HepG2 (cell line): Measurements from ENCODE around the gene ARL2. TPM values are rescaled to one million over a fixed set of nuclear protein-coding genes. Genes with fewer than 3 reads are reported as not detected.

ENCODE experiments used
- ATAC-seq: fragments of 200-7000 bp; cut with Tn5 transposase; 3 replicates; pipeline ENCODE4 v1.9.1; 2020; ENCODE audit warnings: mild to moderate bottlenecking, moderate library complexity
- BruUV-seq: library from RNA; stranded (reverse); fragments of 400-500 nt; replicated peaks from 2 replicates; lab custom pipeline; 2021; lab: Mats Ljungman, UMichigan
- CTCF ChIA-PET: fragments of 300-600 bp; formaldehyde crosslinking; extraction: SDS; loops from one replicate; lab custom pipeline; 2021; ENCODE audit warnings: low total read pairs, inconsistent platforms, low intra/inter-chr PET ratio; lab: Yijun Ruan, JAX
- POLR2A ChIA-PET: fragments of 350-600 bp; sonication (Branson Sonifier 250); formaldehyde crosslinking; loops from one replicate; lab custom pipeline; 2020; ENCODE audit warnings: antibody characterized with exemption, inconsistent platforms; lab: Yijun Ruan, JAX
- DNase-seq: peaks from one replicate; pipeline ENCODE4 v3.0.0-alpha.2; 2015; ENCODE audit warnings: low spot score
- FAIRE-seq: peaks from 3 replicates; lab custom pipeline; 2011; peaks lifted over from hg19 to GRCh38; lab: Jason Lieb, UNC
- H2AFZ ChIP-seq: one replicate; pipeline ENCODE4 v1.6.1; 2011; ENCODE audit warnings: low read length, inconsistent platforms
- H3K27ac ChIP-seq: fragments of 300-600 bp; 3 replicates; pipeline ENCODE4 v1.8.0; 2011; ENCODE audit warnings: mixed run types, mild to moderate bottlenecking, mixed read lengths, low read length, inconsistent platforms; ENCODE audit not compliant: insufficient read depth; ENCODE audit errors: extremely low read length
- H3K27me3 ChIP-seq, 2 experiments: fragments of 200-600 bp in 1 of 2; 2 replicates in 1 of 2; 3 replicates in 1 of 2; pipeline versions ENCODE4 v1.6.0 to v1.8.0; 2011; ENCODE audit warnings: low read length in 2 of 2, mild to moderate bottlenecking in 2 of 2, moderate library complexity in 2 of 2, inconsistent platforms in 1 of 2; ENCODE audit not compliant: insufficient read depth in 2 of 2, control insufficient read depth in 1 of 2
- H3K36me3 ChIP-seq, 2 experiments: fragments of 200-600 bp in 1 of 2; replicated peaks in 1 of 2; 2 replicates in 1 of 2; 3 replicates in 1 of 2; pipeline versions ENCODE4 v1.5.1 to v1.8.0; 2011; ENCODE audit warnings: low read length in 2 of 2, inconsistent platforms in 1 of 2; ENCODE audit not compliant: insufficient read depth in 2 of 2, control insufficient read depth in 1 of 2
- H3K4me1 ChIP-seq: 2 replicates; pipeline ENCODE4 v1.5.1; 2012; ENCODE audit warnings: low read length, inconsistent platforms; ENCODE audit not compliant: insufficient read depth
- H3K4me2 ChIP-seq: 2 replicates; pipeline ENCODE4 v1.6.0; 2011; ENCODE audit warnings: low read depth, low read length, inconsistent platforms
- H3K4me3 ChIP-seq, 3 experiments: fragments of 200-600 bp in 1 of 3; sonication (generic), shearing (Covaris generic) in 1 of 3; replicated peaks in 1 of 3; 2 replicates each; pipeline ENCODE4 v1.5.1; 2011 to 2016; ENCODE audit warnings: low read length in 3 of 3, inconsistent platforms in 2 of 3, low read depth in 2 of 3, mild to moderate bottlenecking in 2 of 3, control low read depth in 1 of 3, mixed read lengths in 1 of 3; ENCODE audit not compliant: insufficient read depth in 1 of 3
- H3K79me2 ChIP-seq: one replicate; pipeline ENCODE4 v1.6.1; 2011; ENCODE audit warnings: low read length, inconsistent platforms; ENCODE audit not compliant: insufficient read depth
- H3K9ac ChIP-seq: 2 replicates; pipeline ENCODE4 v1.6.0; 2011; ENCODE audit warnings: mild to moderate bottlenecking, low read depth, low read length, inconsistent platforms; ENCODE audit not compliant: insufficient read depth
- H3K9me3 ChIP-seq: 2 replicates; pipeline ENCODE4 v1.5.1; 2012; ENCODE audit warnings: mild to moderate bottlenecking, low read length
- H4K20me1 ChIP-seq: 2 replicates; pipeline ENCODE4 v1.6.0; 2011; ENCODE audit warnings: inconsistent platforms, mild to moderate bottlenecking, low read length, moderate library complexity; ENCODE audit not compliant: insufficient read depth
- AHDC1 ChIP-seq: sonication (generic); formaldehyde crosslinking; IDR thresholded peaks from 2 replicates; pipeline ENCODE4 v1.5.1; 2020; ENCODE audit warnings: mild to moderate bottlenecking, missing genetic modification reagents, borderline replicate concordance
- BCL6 ChIP-seq: IDR thresholded peaks from 2 replicates; pipeline ENCODE4 v1.6.1; 2016; ENCODE audit warnings: missing genetic modification reagents, missing compliant biosample characterization
- CBX2 ChIP-seq, 2 experiments: fragments of 200-600 bp in 1 of 2; sonication (generic); formaldehyde crosslinking in 1 of 2; IDR thresholded peaks; 2 replicates each; pipeline versions ENCODE4 v1.7.0 to v1.8.1; 2018 to 2022; ENCODE audit warnings: low read depth in 2 of 2, low read length in 1 of 2, mild to moderate bottlenecking in 1 of 2, missing genetic modification reagents in 1 of 2
- CENPX ChIP-seq: sonication (generic); formaldehyde crosslinking; IDR thresholded peaks from 2 replicates; pipeline ENCODE4 v1.9.0; 2021; ENCODE audit warnings: mild to moderate bottlenecking, missing genetic modification reagents, moderate library complexity
- ELF3 ChIP-seq: IDR thresholded peaks from 2 replicates; pipeline ENCODE4 v1.6.1; 2016; ENCODE audit warnings: missing genetic modification reagents, missing compliant biosample characterization
- FOXP4 ChIP-seq: sonication (generic); formaldehyde crosslinking; IDR thresholded peaks from 2 replicates; pipeline ENCODE4 v1.4.0; 2020; ENCODE audit warnings: missing genetic modification reagents
- MXD1 ChIP-seq: sonication (generic); formaldehyde crosslinking; IDR thresholded peaks from 2 replicates; pipeline ENCODE4 v1.4.0; 2020; ENCODE audit warnings: mild to moderate bottlenecking, missing genetic modification reagents
- RARA ChIP-seq: IDR thresholded peaks from 2 replicates; pipeline ENCODE4 v1.6.1; 2016; ENCODE audit warnings: missing genetic modification reagents, missing compliant biosample characterization
- RFXAP ChIP-seq: sonication (generic); formaldehyde crosslinking; IDR thresholded peaks from 2 replicates; pipeline ENCODE4 v1.4.0; 2020; ENCODE audit warnings: missing genetic modification reagents, borderline replicate concordance
- SALL1 ChIP-seq: sonication (generic); formaldehyde crosslinking; IDR thresholded peaks from 2 replicates; pipeline ENCODE4 v1.8.0; 2022; ENCODE audit warnings: mild to moderate bottlenecking, missing genetic modification reagents
- SNAI1 ChIP-seq: sonication (generic); formaldehyde crosslinking; IDR thresholded peaks from 2 replicates; pipeline ENCODE4 v1.5.0; 2020; ENCODE audit warnings: mild to moderate bottlenecking, missing genetic modification reagents, borderline replicate concordance
- TP53 ChIP-seq: sonication (generic); formaldehyde crosslinking; conservative IDR thresholded peaks from 2 replicates; pipeline ENCODE4 v1.4.0; 2020; ENCODE audit warnings: missing genetic modification reagents
- ZBTB8A ChIP-seq: sonication (generic); formaldehyde crosslinking; IDR thresholded peaks from 2 replicates; pipeline ENCODE4 v1.4.0; 2020; ENCODE audit warnings: mild to moderate bottlenecking, low read depth, missing genetic modification reagents, borderline replicate concordance
- ZNF274 ChIP-seq: sonication (generic); formaldehyde crosslinking; IDR thresholded peaks from 2 replicates; pipeline ENCODE4 v1.5.1; 2020; ENCODE audit warnings: mild to moderate bottlenecking, missing genetic modification reagents
- ZNF879 ChIP-seq: sonication (generic); formaldehyde crosslinking; IDR thresholded peaks from 2 replicates; pipeline ENCODE4 v1.8.1; 2023; ENCODE audit warnings: missing genetic modification reagents
- WGBS: methylation state at CpG from one replicate; pipeline ENCODE4 v1.1.6; 2017; ENCODE audit warnings: low lambda C conversion rate; 5-methylcytosine and 5-hydroxymethylcytosine counted together
- in situ Hi-C: cut with HindIII; loops from 2 replicates; pipeline ENCODE4 v1.10.0; 2017; ENCODE audit warnings: low pct_unique_long_range_greater_than_20kb; ENCODE audit not compliant: extremely low pct_ligation_motif_present
- intact Hi-C: fragments of 100-400 bp; cut with micrococcal nuclease; formaldehyde crosslinking; loops from one replicate; pipeline ENCODE4 v1.10.0; 2022; ENCODE audit not compliant: unreplicated experiment
- polyA plus RNA-seq, 8 experiments: library from polyadenylated mRNA; depleted of rRNA in 3 of 8; stranded (reverse) in 7 of 8; unstranded in 1 of 8; fragments of >200 nt; fragmentation: Illumina TruSeq in 4 of 8; extraction: Trizol in 4 of 8; gene quantifications; 2 replicates each; pipeline versions ENCODE4 v1.2.1 to v1.2.3, GENCODE V29; 2011 to 2016; ENCODE audit warnings: low read depth in 4 of 8, missing spikeins in 1 of 8, mixed read lengths in 1 of 8; ENCODE audit not compliant: insufficient read depth in 1 of 8
- total RNA-seq, 5 experiments: library from RNA; depleted of rRNA; stranded (reverse); fragments of >200 nt; fragmentation: Illumina TruSeq; extraction: Trizol; gene quantifications; 2 replicates each; pipeline ENCODE4 v1.2.3, GENCODE V29; 2016; ENCODE audit warnings: low read depth in 1 of 5

ARL2 gene
- total and polyA plus RNA-seq, 2 of the 13 experiments (the other 11 are each of a cell fraction or from before 2014, with no cell fraction given) = 82.9 to 84.4 TPM

- TF ChIP-seq AHDC1 (CRISPR knock-in tag) = no peak
- no peak for TF ChIP-seq TP53 (CRISPR knock-in tag)
- no peak for TF ChIP-seq SALL1
- TF ChIP-seq ZBTB8A (CRISPR knock-in tag) = no peak
- TF ChIP-seq RARA (CRISPR knock-in tag) = no peak
- no peak for TF ChIP-seq RFXAP
- TF ChIP-seq, all 625 proteins: peak for 0
These were observed 44.8 kb upstream of the ARL2 start (continued) for GRCh38 chr11:64969209-64969608.

- Histone ChIP-seq H4K20me1 (no peaks in the 10 kb centered on the region), H3K4me2 (no peak overlapping the region), H3K4me3 (no peak overlapping the region), H3K9ac (no peak overlapping the region), H3K27me3 (peaks cover 0 to 6% of the 10 kb centered on the region in 2 experiments; a peak in 2 of 5 replicates), H3K4me1 (no peaks in the 10 kb centered on the region), H3K9me3 (no peaks in the 10 kb centered on the region), H3K36me3 (no peaks in the 10 kb centered on the region), H2AFZ (no peak overlapping the region), H3K27ac (no peak overlapping the region), H3K79me2 (no peaks in the 10 kb centered on the region)
- DNase-seq = no peak
- POLR2A ChIA-PET = no interaction called here
- intact Hi-C loops = no loop called here
- no TSS peak for BruUV-seq
- CTCF ChIA-PET = no interaction called here
- in situ Hi-C loops = no loop called here
- ATAC-seq = no peak
- 78% methylated on average over 8 of the region's 8 CpGs for WGBS
- FAIRE-seq = no peak
- TF ChIP-seq CENPX (CRISPR knock-in tag) (no peak), FOXP4 (CRISPR knock-in tag) (no peak), SNAI1 (CRISPR knock-in tag) (no peak), ELF3 (CRISPR knock-in tag) (no peak), MXD1 (no peak), ZNF879 (CRISPR knock-in tag) (no peak), BCL6 (CRISPR knock-in tag) (no peak), CBX2 (IDR thresholded peaks at IDR 0.05; ENCODE audit: low read depth, low read length) (no peak), CBX2 (CRISPR knock-in tag; IDR thresholded peaks at IDR 0.05; ENCODE audit: low read depth) (no peak), ZNF274 (no peak)
These were observed 43.2 kb upstream of the ARL2 start for GRCh38 chr11:64970731-64971151.
